K562 (cell line): ENCODE measurements around the gene PPCDC. TPM values are rescaled to one million over a fixed set of nuclear protein-coding genes. Genes with fewer than 3 reads are reported as not detected.

ENCODE experiments used
- ATAC-seq: fragments of 200-7000 bp; cut with Tn5 transposase; 3 replicates; pipeline ENCODE4 v1.9.1; 2020; ENCODE audit warnings: moderate library complexity
- BruUV-seq: library from RNA; stranded (reverse); fragments of 400-500 nt; replicated peaks from 2 replicates; lab custom pipeline; 2021; lab: Mats Ljungman, UMichigan
- CTCF ChIA-PET: fragments of 300-600 bp; formaldehyde crosslinking; extraction: SDS; loops from one replicate; lab custom pipeline; 2021; ENCODE audit warnings: low intra/inter-chr PET ratio; lab: Yijun Ruan, JAX
- POLR2A ChIA-PET: fragments of 300-600, 350-650 bp; sonication (Branson Sonifier 250); formaldehyde crosslinking; extraction: SDS; loops from one replicate; lab custom pipeline; 2021; ENCODE audit warnings: antibody characterized with exemption, inconsistent platforms; lab: Yijun Ruan, JAX
- DNase-seq, 4 experiments: peaks; one replicate each; pipeline versions ENCODE4 v3.0.0 to v3.0.0-alpha.2; 2011 to 2018; ENCODE audit warnings: low spot score in 3 of 4, mixed read lengths in 3 of 4; ENCODE audit errors: extremely low read depth in 1 of 4
- FAIRE-seq: peaks from 2 replicates; lab custom pipeline; 2011; peaks lifted over from hg19 to GRCh38; lab: Jason Lieb, UNC
- H2AFZ ChIP-seq: 2 replicates; pipeline ENCODE4 v1.6.0; 2011; ENCODE audit warnings: low read depth, low read length, control low read depth, inconsistent platforms
- H3K27ac ChIP-seq: fragments of 200-600 bp; 3 replicates; pipeline ENCODE4 v1.8.0; 2011; ENCODE audit warnings: low read depth, mild to moderate bottlenecking, control low read depth, inconsistent platforms, low read length, moderate library complexity, mixed read lengths; ENCODE audit errors: extremely low read depth
- H3K27me3 ChIP-seq, 2 experiments: fragments of 300-600 bp in 1 of 2; 2 replicates in 1 of 2; 3 replicates in 1 of 2; pipeline versions ENCODE4 v1.6.0 to v1.8.0; 2011; ENCODE audit warnings: inconsistent platforms in 2 of 2, low read length in 2 of 2, mild to moderate bottlenecking in 1 of 2, mixed read lengths in 1 of 2, moderate library complexity in 1 of 2; ENCODE audit not compliant: control insufficient read depth in 2 of 2, insufficient read depth in 2 of 2
- H3K36me3 ChIP-seq: fragments of 300-600 bp; 3 replicates; pipeline ENCODE4 v1.8.0; 2011; ENCODE audit warnings: mild to moderate bottlenecking, low read length, inconsistent platforms; ENCODE audit not compliant: control insufficient read depth, insufficient read depth
- H3K4me1 ChIP-seq, 2 experiments: fragments of 200-600 bp in 1 of 2; replicated peaks in 1 of 2; 2 replicates in 1 of 2; 3 replicates in 1 of 2; pipeline versions ENCODE4 v1.5.1 to v1.8.0; 2011; ENCODE audit warnings: inconsistent platforms in 2 of 2, low read length in 2 of 2, mild to moderate bottlenecking in 1 of 2, mixed read lengths in 1 of 2, moderate library complexity in 1 of 2; ENCODE audit not compliant: control insufficient read depth in 2 of 2, insufficient read depth in 2 of 2
- H3K4me2 ChIP-seq: 2 replicates; pipeline ENCODE4 v1.6.1; 2011; ENCODE audit warnings: low read length, control low read depth, inconsistent platforms, mixed read lengths; ENCODE audit not compliant: insufficient read depth
- H3K4me3 ChIP-seq: fragments of 200-600 bp; sonication (generic), shearing (Covaris generic); 2 replicates; pipeline ENCODE4 v1.5.1; 2016; ENCODE audit warnings: control low read depth, inconsistent platforms
- H3K79me2 ChIP-seq: fragments of 200-600 bp; 3 replicates; pipeline ENCODE4 v1.8.0; 2011; ENCODE audit warnings: low read length, inconsistent platforms; ENCODE audit not compliant: control insufficient read depth, insufficient read depth
- H3K9ac ChIP-seq, 2 experiments: 2 replicates each; pipeline versions ENCODE4 v1.6.0 to v1.6.1; 2011; ENCODE audit warnings: low read depth in 2 of 2, low read length in 2 of 2, control low read depth in 1 of 2, inconsistent platforms in 1 of 2, mild to moderate bottlenecking in 1 of 2, mixed read lengths in 1 of 2; ENCODE audit not compliant: insufficient read depth in 1 of 2
- H3K9me1 ChIP-seq: one replicate; pipeline ENCODE4 v1.6.0; 2011; ENCODE audit warnings: inconsistent platforms, mild to moderate bottlenecking, low read length, moderate library complexity; ENCODE audit not compliant: control insufficient read depth, insufficient read depth
- H3K9me3 ChIP-seq: replicated peaks from 2 replicates; pipeline ENCODE4 v1.5.1; 2011; ENCODE audit warnings: low read depth, low read length, inconsistent platforms; ENCODE audit not compliant: control insufficient read depth, insufficient read depth
- H4K20me1 ChIP-seq: replicated peaks from 2 replicates; pipeline ENCODE4 v1.6.1; 2011; ENCODE audit warnings: low read length, inconsistent platforms, mixed read lengths; ENCODE audit not compliant: control insufficient read depth, insufficient read depth
- HES1 ChIP-seq: fragments of 450-650 bp; IDR thresholded peaks from 2 replicates; pipeline ENCODE4 v1.6.1; 2016; ENCODE audit warnings: low read depth, mild to moderate bottlenecking, moderate library complexity
- PHB ChIP-seq: fragments of 250-450 bp; sonication (Bioruptor Pico); IDR thresholded peaks from 2 replicates; pipeline ENCODE4 v1.5.0; 2021
- PHF8 ChIP-seq: fragments of 200-600 bp; sonication (generic); IDR thresholded peaks from 2 replicates; pipeline ENCODE4 v1.6.1; 2012; ENCODE audit warnings: mixed run types, mild to moderate bottlenecking, inconsistent platforms, low read length, moderate library complexity, borderline replicate concordance
- POLR2H ChIP-seq: IDR thresholded peaks from 2 replicates; pipeline ENCODE4 v1.6.1; 2016; ENCODE audit warnings: missing genetic modification characterization, low read depth, mild to moderate bottlenecking, control low read depth, missing compliant biosample characterization, moderate library complexity
- RFX5 ChIP-seq: IDR thresholded peaks from 2 replicates; pipeline ENCODE4 v1.6.1; 2011; ENCODE audit warnings: low read depth, mild to moderate bottlenecking, improper control_type of control experiment, low read length
- SMAD1 ChIP-seq: fragments of 150-350 bp; IDR thresholded peaks from 2 replicates; pipeline ENCODE4 v1.6.1; 2014; ENCODE audit warnings: low read length, low read depth; ENCODE audit not compliant: partially characterized antibody
- SRF ChIP-seq, 2 experiments: fragments of 250-450, 450-650 bp in 1 of 2; sonication (Bioruptor Pico) in 1 of 2; sonication (generic) in 1 of 2; formaldehyde crosslinking; IDR thresholded peaks; 2 replicates each; pipeline versions ENCODE4 v1.5.0 to v1.5.1; 2020 to 2022; ENCODE audit warnings: mild to moderate bottlenecking in 1 of 2, missing genetic modification reagents in 1 of 2
- TAF9B ChIP-seq: fragments of 450-650 bp; IDR thresholded peaks from 2 replicates; pipeline ENCODE4 v1.6.1; 2018; ENCODE audit warnings: mild to moderate bottlenecking; ENCODE audit not compliant: partially characterized antibody
- TRIM28 ChIP-seq: fragments of 450-650 bp; IDR thresholded peaks from 2 replicates; pipeline ENCODE4 v1.6.1; 2017
- XRCC4 ChIP-seq: IDR thresholded peaks from one replicate; pipeline ENCODE4 v1.6.1; 2011; ENCODE audit not compliant: insufficient read depth, insufficient read length; ENCODE audit errors: extremely low read depth
- ZBTB17 ChIP-seq: fragments of 450-650 bp; formaldehyde crosslinking; IDR thresholded peaks from 2 replicates; pipeline ENCODE4 v1.4.0; 2020; ENCODE audit warnings: mild to moderate bottlenecking
- ZKSCAN1 ChIP-seq: fragments of 150-350 bp; IDR thresholded peaks from 2 replicates; pipeline ENCODE4 v1.6.1; 2016; ENCODE audit warnings: low read depth, low read length
- ZNF146 ChIP-seq: IDR thresholded peaks from one replicate; pipeline ENCODE4 v1.6.1; 2018; ENCODE audit warnings: missing compliant biosample characterization; ENCODE audit not compliant: unreplicated experiment
- WGBS: fragments of 100-300 bp; shearing (Covaris generic); methylation state at CpG from one replicate; pipeline ENCODE4 v1.1.6; 2016; ENCODE audit warnings: low coverage, mixed read lengths; ENCODE audit not compliant: insufficient coverage; ENCODE audit errors: missing lambda C conversion rate; 5-methylcytosine and 5-hydroxymethylcytosine counted together
- in situ Hi-C: fragments of 300-500 bp; cut with MboI; formaldehyde crosslinking; loops from 4 replicates; pipeline ENCODE4 v1.15.0; 2018; ENCODE audit warnings: inconsistent platforms, mixed read lengths
- intact Hi-C: fragments of 100-400 bp; cut with micrococcal nuclease; formaldehyde crosslinking; loops from 2 replicates; pipeline ENCODE4 v1.14.2; 2022
- polyA plus RNA-seq, 8 experiments: library from polyadenylated mRNA; depleted of rRNA in 4 of 8; stranded (reverse) in 5 of 8; unstranded in 3 of 8; fragments of >200 nt; fragmentation: Nextera tagmentation in 2 of 8; fragmentation: Illumina TruSeq in 1 of 8; extraction: Ambion mirVana in 2 of 8; extraction: Trizol in 1 of 8; gene quantifications; 2 replicates each; pipeline versions ENCODE4 v1.2.1 to v1.2.3, GENCODE V29; 2011 to 2014; ENCODE audit warnings: inconsistent platforms in 1 of 8, missing spikeins in 1 of 8
- total RNA-seq, 7 experiments: library from RNA; depleted of rRNA in 6 of 7; stranded (reverse); fragments of >200 nt in 6 of 7; fragmentation: Illumina TruSeq in 2 of 7; extraction: Trizol in 2 of 7; gene quantifications; 2 replicates each; pipeline versions ENCODE4 v1.2.1 to v1.2.3, GENCODE V29; 2011 to 2021; ENCODE audit warnings: low replicate concordance in 1 of 7
- TF ChIP-seq, protein P1 (sequence below): fragments of 450-650 bp; formaldehyde crosslinking; IDR thresholded peaks from 2 replicates; pipeline ENCODE4 v1.4.0; 2020; ENCODE audit warnings: mild to moderate bottlenecking

The PPCDC gene
- total and polyA plus RNA-seq, 9 of the 15 experiments (the other 6 are each of a cell fraction or from before 2014, with no cell fraction given) = 10.9 to 53.6 (median 16.7) TPM

DNA sequence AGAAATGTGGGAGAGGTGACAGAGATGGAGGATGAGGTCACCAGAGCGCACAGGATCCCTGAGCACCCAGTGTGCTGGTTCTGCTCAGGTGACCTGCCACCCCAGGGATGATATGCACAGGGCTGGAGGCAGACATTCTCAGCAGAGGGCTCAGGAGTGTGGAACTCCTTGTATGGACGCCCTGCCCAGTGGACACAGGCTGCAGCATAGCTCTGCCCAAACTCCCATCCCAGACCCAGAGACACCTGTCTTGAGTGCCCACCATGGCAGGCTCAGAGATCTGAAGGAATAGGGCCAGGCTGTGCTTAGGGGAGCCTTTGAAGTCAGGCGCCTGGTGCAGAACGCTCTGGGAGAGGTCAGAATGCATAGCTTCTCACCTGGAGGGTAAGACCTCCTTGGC is 47.3 kb downstream of the PPCDC start:
- FAIRE-seq = no peak
- no peaks in the 10 kb centered on the region for H3K79me2 ChIP-seq
- no peak for TF ChIP-seq TAF9B
- TF ChIP-seq SMAD1 = no peak
- TF ChIP-seq ZBTB17 (CRISPR knock-in tag) = no peak
- TF ChIP-seq ZNF146 = no peak
- no peak for TF ChIP-seq ZKSCAN1
- TF ChIP-seq HES1 = no peak
- no peak for TF ChIP-seq XRCC4
- TF ChIP-seq RFX5 = no peak
- TF ChIP-seq SRF (CRISPR knock-in tag; IDR thresholded peaks at IDR 0.05) = no peak
- TF ChIP-seq, protein P1, sequence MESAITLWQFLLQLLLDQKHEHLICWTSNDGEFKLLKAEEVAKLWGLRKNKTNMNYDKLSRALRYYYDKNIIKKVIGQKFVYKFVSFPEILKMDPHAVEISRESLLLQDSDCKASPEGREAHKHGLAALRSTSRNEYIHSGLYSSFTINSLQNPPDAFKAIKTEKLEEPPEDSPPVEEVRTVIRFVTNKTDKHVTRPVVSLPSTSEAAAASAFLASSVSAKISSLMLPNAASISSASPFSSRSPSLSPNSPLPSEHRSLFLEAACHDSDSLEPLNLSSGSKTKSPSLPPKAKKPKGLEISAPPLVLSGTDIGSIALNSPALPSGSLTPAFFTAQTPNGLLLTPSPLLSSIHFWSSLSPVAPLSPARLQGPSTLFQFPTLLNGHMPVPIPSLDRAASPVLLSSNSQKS (CRISPR knock-in tag) = no peak
- TF ChIP-seq PHF8 = no peak
- no peak for TF ChIP-seq TRIM28
- no peak for TF ChIP-seq PHB (CRISPR knock-in tag)
- no peak for TF ChIP-seq POLR2H (tag)

More for the DNA sequence above, 47.3 kb downstream of the PPCDC start:
- no peak overlapping the region for H3K9ac ChIP-seq
- H4K20me1 ChIP-seq = no peaks in the 10 kb centered on the region; the same call in none of the 2 replicates
- peaks cover under 1% of the 10 kb centered on the region; the same call in 1 of the 2 replicates for H3K9me3 ChIP-seq
- ChIA-PET POLR2A (no interaction called here), CTCF (no interaction called here)
- no peak overlapping the region for H3K27ac ChIP-seq
- peaks cover 2 to 20% of the 10 kb centered on the region in 2 experiments; a peak in 4 of 5 replicates for H3K4me1 ChIP-seq
- no peaks in the 10 kb centered on the region for H3K9me1 ChIP-seq
- intact Hi-C loops (no loop called here), in situ Hi-C loops (no loop called here)
- ATAC-seq (no peak), DNase-seq (no peak)
- H3K4me2 ChIP-seq = no peak overlapping the region
- 38% methylated on average over 4 of the region's 4 CpGs for WGBS
- peaks cover 0 to 17% of the 10 kb centered on the region in 2 experiments; a peak in 2 of 5 replicates for H3K27me3 ChIP-seq
- H3K36me3 ChIP-seq = no peaks in the 10 kb centered on the region
- H3K4me3 ChIP-seq = no peak overlapping the region
- no peak overlapping the region for H2AFZ ChIP-seq
- BruUV-seq = no TSS peak
